ENCODE results near the gene RCBTB1. TPM values are rescaled to one million over a fixed set of nuclear protein-coding genes. Genes with fewer than 3 reads are reported as not detected.

The RCBTB1 gene
- total RNA-seq, 4 donors from 2014 or later: 8.8 to 10.7 (median 10.2) TPM

DNA sequence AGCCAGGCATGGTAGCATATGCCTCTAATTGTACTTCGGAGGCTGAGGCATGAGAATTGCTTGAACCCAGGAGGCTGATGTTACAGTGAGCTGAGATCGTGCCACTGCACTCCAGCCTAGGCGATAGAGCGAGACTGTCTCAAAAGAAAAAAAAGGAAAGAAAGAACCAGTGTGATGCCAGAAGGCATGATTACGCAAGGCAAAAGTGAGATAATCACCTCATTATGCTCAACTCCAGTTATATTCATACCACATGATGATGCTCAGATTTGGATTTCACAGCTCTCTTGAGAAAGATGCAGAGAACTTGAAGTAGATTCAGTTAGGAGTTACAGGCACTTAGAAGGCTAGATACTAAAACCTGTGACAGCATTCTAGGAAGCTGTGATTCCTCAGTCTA is 21.8 kb downstream of the RCBTB1 start:
- Histone ChIP-seq H3K9me3 (no peaks in the 10 kb centered on the region), H3K36me3 (peaks cover 0 to 40% (median 0%) of the 10 kb centered on the region in 3 donors), H3K4me3 (no peak overlapping the region), H3K27ac (peak overlapping the region in 1 of 4 donors; percentile 5), H3K27me3 (no peaks in the 10 kb centered on the region), H3K4me1 (peaks cover 0 to 5% (median 0%) of the 10 kb centered on the region in 4 donors)
- WGBS, 2 donors: 40 to 66% methylated on average over 5 of the region's 5 CpGs
- TF ChIP-seq POLR2A (IDR thresholded peaks at IDR 0.05): no peak
- peak in 1 of 2 donors; percentile 44 for TF ChIP-seq EP300 (IDR thresholded peaks at IDR 0.05)
- DNase-seq (ENCODE audit: low spot score in 2 of 2): no peak

GRCh38 chr13:49561062-49561410 is 24.3 kb downstream of the RCBTB1 start:
- H3K27me3 ChIP-seq: no peaks in the 10 kb centered on the region
- H3K27ac ChIP-seq: no peak overlapping the region
- no peak for DNase-seq (ENCODE audit: low spot score in 2 of 2)
- no peak for TF ChIP-seq POLR2A (IDR thresholded peaks at IDR 0.05)
- no peak for TF ChIP-seq EP300 (IDR thresholded peaks at IDR 0.05)
- TF ChIP-seq, protein P1, sequence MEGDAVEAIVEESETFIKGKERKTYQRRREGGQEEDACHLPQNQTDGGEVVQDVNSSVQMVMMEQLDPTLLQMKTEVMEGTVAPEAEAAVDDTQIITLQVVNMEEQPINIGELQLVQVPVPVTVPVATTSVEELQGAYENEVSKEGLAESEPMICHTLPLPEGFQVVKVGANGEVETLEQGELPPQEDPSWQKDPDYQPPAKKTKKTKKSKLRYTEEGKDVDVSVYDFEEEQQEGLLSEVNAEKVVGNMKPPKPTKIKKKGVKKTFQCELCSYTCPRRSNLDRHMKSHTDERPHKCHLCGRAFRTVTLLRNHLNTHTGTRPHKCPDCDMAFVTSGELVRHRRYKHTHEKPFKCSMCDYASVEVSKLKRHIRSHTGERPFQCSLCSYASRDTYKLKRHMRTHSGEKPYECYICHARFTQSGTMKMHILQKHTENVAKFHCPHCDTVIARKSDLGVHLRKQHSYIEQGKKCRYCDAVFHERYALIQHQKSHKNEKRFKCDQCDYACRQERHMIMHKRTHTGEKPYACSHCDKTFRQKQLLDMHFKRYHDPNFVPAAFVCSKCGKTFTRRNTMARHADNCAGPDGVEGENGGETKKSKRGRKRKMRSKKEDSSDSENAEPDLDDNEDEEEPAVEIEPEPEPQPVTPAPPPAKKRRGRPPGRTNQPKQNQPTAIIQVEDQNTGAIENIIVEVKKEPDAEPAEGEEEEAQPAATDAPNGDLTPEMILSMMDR (IDR thresholded peaks at IDR 0.05): no peak
- no peak overlapping the region for H3K4me3 ChIP-seq
- H3K4me1 ChIP-seq: peaks cover 0 to 5% (median 0%) of the 10 kb centered on the region in 4 donors
- WGBS, 2 donors: 78 to 79% methylated on average over 3 of the region's 3 CpGs
- H3K9me3 ChIP-seq: no peaks in the 10 kb centered on the region
- peaks cover 0 to 51% (median 5%) of the 10 kb centered on the region in 3 donors for H3K36me3 ChIP-seq

GRCh38 chr13:49560270-49561061 is 24.9 kb downstream of the RCBTB1 start:
- Histone ChIP-seq H3K27ac (no peak overlapping the region), H3K9me3 (no peaks in the 10 kb centered on the region), H3K4me1 (peaks cover 0 to 5% (median 0%) of the 10 kb centered on the region in 4 donors), H3K36me3 (peaks cover 0 to 50% (median 5%) of the 10 kb centered on the region in 3 donors), H3K27me3 (no peaks in the 10 kb centered on the region), H3K4me3 (no peak overlapping the region)
- TF ChIP-seq EP300 (IDR thresholded peaks at IDR 0.05): no peak
- TF ChIP-seq, protein P1 (IDR thresholded peaks at IDR 0.05): no peak
- TF ChIP-seq POLR2A (IDR thresholded peaks at IDR 0.05): no peak
- DNase-seq (ENCODE audit: low spot score in 2 of 2): no peak
- WGBS, 2 donors: 59 to 68% methylated on average over 10 of the region's 10 CpGs

GRCh38 chr13:49559006-49559405 is 26.4 kb downstream of the RCBTB1 start:
- TF ChIP-seq POLR2A (IDR thresholded peaks at IDR 0.05) (no peak), EP300 (IDR thresholded peaks at IDR 0.05) (no peak)
- TF ChIP-seq, protein P1 (IDR thresholded peaks at IDR 0.05): no peak
- DNase-seq (ENCODE audit: low spot score in 2 of 2): no peak
- Histone ChIP-seq H3K27me3 (no peaks in the 10 kb centered on the region), H3K9me3 (no peaks in the 10 kb centered on the region), H3K36me3 (peaks cover 0 to 56% (median 5%) of the 10 kb centered on the region in 3 donors), H3K27ac (no peak overlapping the region), H3K4me3 (no peak overlapping the region), H3K4me1 (peaks cover 0 to 5% (median 0%) of the 10 kb centered on the region in 4 donors)
- WGBS, 2 donors: 93 to 95% methylated on average over 3 of the region's 3 CpGs

DNA sequence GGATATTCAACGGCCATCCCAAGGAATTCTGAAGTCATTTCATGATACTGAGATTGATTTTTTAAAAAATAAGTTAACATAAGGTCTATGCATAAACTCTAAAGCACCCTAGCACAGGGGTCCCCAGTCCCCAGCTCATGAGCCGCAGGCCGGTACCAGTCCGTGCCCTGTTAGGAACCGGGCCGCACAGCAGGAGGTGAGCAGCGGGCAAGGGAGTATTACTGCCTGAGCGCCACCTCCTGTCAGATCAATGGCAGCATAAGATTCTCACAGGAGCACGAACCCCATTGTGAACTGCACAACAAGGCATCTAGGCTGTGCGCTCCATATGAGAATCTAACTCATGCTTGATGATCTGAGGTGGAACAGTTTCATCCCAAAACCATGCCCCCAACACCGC is 31.0 kb downstream of the RCBTB1 start:
- no peak for DNase-seq (ENCODE audit: low spot score in 2 of 2)
- Histone ChIP-seq H3K4me1 (no peaks in the 10 kb centered on the region), H3K9me3 (no peaks in the 10 kb centered on the region), H3K27ac (no peak overlapping the region), H3K27me3 (no peaks in the 10 kb centered on the region), H3K36me3 (peaks cover 0 to 91% (median 5%) of the 10 kb centered on the region in 3 donors), H3K4me3 (no peak overlapping the region)
- WGBS, 2 donors: 71 to 89% methylated on average over 11 of the region's 11 CpGs
- TF ChIP-seq POLR2A (IDR thresholded peaks at IDR 0.05) (no peak), EP300 (IDR thresholded peaks at IDR 0.05) (no peak)
- TF ChIP-seq, protein P1 (IDR thresholded peaks at IDR 0.05): no peak
